Measurements from ENCODE around the gene SH2D1A. TPM values are rescaled to one million over a fixed set of nuclear protein-coding genes. Genes with fewer than 3 reads are reported as not detected.

The SH2D1A gene
- total and polyA plus RNA-seq, 10 of the 15 experiments (the other 5 are each of a cell fraction or from before 2014, with no cell fraction given) = 0.33 to 8.8 (median 0.54) TPM; not detected in 1

DNA sequence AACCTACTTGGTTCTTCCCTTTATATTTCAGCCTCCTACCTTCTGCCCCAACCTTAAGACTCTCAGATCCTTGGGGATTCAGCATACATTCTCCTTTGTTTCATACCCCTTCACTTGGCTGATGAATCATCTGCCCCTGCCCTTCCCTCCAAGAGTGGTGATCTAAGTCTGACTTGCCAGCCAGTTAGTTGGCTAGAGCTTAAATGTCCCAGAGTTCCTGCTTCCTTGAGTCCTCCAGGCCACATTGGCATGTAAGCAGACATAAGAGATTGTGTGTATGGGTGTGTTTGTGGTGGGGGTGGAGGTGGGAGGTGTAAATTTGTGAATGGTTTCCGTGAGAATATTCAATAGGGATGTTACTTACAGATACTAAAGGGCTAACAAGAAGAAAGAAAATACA lies 17.6 kb upstream of the SH2D1A start:
- Histone ChIP-seq H3K27ac (ENCODE audit: control insufficient read depth, insufficient read depth) (no peak overlapping the region), H2AFZ (ENCODE audit: control insufficient read depth, low read depth, low read length) (no peak overlapping the region), H3K9me3 (replicated peaks; ENCODE audit: control insufficient read depth, insufficient read depth, low read length) (no peaks in the 10 kb centered on the region), H3K36me3 (ENCODE audit: control insufficient read depth in 2 of 2, insufficient read depth in 2 of 2, low read length in 1 of 2) (no peaks in the 10 kb centered on the region), H3K4me2 (ENCODE audit: control insufficient read depth, insufficient read depth) (no peak overlapping the region), H4K20me1 (ENCODE audit: control insufficient read depth, insufficient read depth) (no peaks in the 10 kb centered on the region), H3K4me3 (no peak overlapping the region), H3K4me1 (ENCODE audit: control insufficient read depth, insufficient read depth, low read length) (no peaks in the 10 kb centered on the region), H3K27me3 (replicated peaks in 1 of 2; ENCODE audit: control insufficient read depth in 2 of 2, insufficient read depth in 2 of 2, low read length in 1 of 2) (no peaks in the 10 kb centered on the region), H3K9ac (ENCODE audit: control insufficient read depth, insufficient read depth, low read length) (no peak overlapping the region), H3K79me2 (ENCODE audit: control insufficient read depth, insufficient read depth, low read length) (no peaks in the 10 kb centered on the region)
- POLR2A ChIA-PET = no interaction called here
- RAD21 ChIA-PET (ENCODE audit: unreplicated experiment) = interaction anchor here (0.5 to 1.7 kb wide), 2 partner anchors 42 to 186 kb away, joined by 3 to 4 read pairs; no protein-coding TSS in a partner anchor
- no peak for TF ChIP-seq ZNF207 (IDR thresholded peaks at IDR 0.05; ENCODE audit: borderline replicate concordance)
- TF ChIP-seq HCFC1 (IDR thresholded peaks at IDR 0.05; ENCODE audit: low read length) = no peak
- TF ChIP-seq, protein P1, sequence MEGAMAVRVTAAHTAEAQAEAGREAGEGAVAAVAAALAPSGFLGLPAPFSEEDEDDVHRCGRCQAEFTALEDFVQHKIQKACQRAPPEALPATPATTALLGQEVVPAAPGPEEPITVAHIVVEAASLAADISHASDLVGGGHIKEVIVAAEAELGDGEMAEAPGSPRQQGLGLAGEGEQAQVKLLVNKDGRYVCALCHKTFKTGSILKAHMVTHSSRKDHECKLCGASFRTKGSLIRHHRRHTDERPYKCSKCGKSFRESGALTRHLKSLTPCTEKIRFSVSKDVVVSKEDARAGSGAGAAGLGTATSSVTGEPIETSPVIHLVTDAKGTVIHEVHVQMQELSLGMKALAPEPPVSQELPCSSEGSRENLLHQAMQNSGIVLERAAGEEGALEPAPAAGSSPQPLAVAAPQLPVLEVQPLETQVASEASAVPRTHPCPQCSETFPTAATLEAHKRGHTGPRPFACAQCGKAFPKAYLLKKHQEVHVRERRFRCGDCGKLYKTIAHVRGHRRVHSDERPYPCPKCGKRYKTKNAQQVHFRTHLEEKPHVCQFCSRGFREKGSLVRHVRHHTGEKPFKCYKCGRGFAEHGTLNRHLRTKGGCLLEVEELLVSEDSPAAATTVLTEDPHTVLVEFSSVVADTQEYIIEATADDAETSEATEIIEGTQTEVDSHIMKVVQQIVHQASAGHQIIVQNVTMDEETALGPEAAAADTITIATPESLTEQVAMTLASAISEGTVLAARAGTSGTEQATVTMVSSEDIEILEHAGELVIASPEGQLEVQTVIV (IDR thresholded peaks at IDR 0.05; ENCODE audit: borderline replicate concordance, partially characterized antibody) = no peak
- TF ChIP-seq, protein P2, sequence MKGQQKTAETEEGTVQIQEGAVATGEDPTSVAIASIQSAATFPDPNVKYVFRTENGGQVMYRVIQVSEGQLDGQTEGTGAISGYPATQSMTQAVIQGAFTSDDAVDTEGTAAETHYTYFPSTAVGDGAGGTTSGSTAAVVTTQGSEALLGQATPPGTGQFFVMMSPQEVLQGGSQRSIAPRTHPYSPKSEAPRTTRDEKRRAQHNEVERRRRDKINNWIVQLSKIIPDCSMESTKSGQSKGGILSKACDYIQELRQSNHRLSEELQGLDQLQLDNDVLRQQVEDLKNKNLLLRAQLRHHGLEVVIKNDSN (IDR thresholded peaks at IDR 0.05; ENCODE audit: borderline replicate concordance, extremely low read length, insufficient read depth, low read depth, low read length) = no peak
- TF ChIP-seq NFYA (IDR thresholded peaks at IDR 0.05; ENCODE audit: borderline replicate concordance, low read depth, low read length) = no peak
- TF ChIP-seq CHD2 (IDR thresholded peaks at IDR 0.05; ENCODE audit: borderline replicate concordance, low read depth, low read length) = no peak
- 0% methylated on average over 1 of the region's 1 CpG for WGBS (ENCODE audit: insufficient coverage, insufficient replicate concordance, low lambda C conversion rate, missing lambda C conversion rate)
- DNase-seq (ENCODE audit: low read depth, low spot score) (no peak), ATAC-seq (no peak), FAIRE-seq (no peak)
- SMC1A ChIA-PET (ENCODE audit: uncharacterized antibody, unreplicated experiment) = no interaction called here
- BruUV-seq (replicated peaks) = no TSS peak
- intact Hi-C loops (cut with micrococcal nuclease; ENCODE audit: unreplicated experiment) (loop anchor here (10.0 kb wide), 1 partner anchor 206 kb away; no protein-coding TSS in a partner anchor), in situ Hi-C loops (cut with MboI) (no loop called here)
- CTCF ChIA-PET = no interaction called here
